ENCODE measurements around the gene LGALS4.
"Not testable (repeated sequence)": the region's sequence is repeated elsewhere in the genome, so short reads cannot be mapped to it uniquely, and the experiment has no call there.

Gene LGALS4

GRCh38 chr19:38784224-38784623, 28.5 kb downstream of the LGALS4 start:
- Histone ChIP-seq H3K9me3 (ENCODE audit: control insufficient read depth, low read length) (no peaks in the 10 kb centered on the region), H3K4me1 (ENCODE audit: control insufficient read depth, insufficient read depth, low read length) (peaks cover 3% of the 10 kb centered on the region), H3K36me3 (ENCODE audit: control insufficient read depth, insufficient read depth, low read length) (no peaks in the 10 kb centered on the region), H3K4me3 (ENCODE audit: low read length) (no peak overlapping the region), H3K27me3 (ENCODE audit: control insufficient read depth, insufficient read depth, low read length) (no peaks in the 10 kb centered on the region), H3K9ac (ENCODE audit: low read length) (no peak overlapping the region)

DNA sequence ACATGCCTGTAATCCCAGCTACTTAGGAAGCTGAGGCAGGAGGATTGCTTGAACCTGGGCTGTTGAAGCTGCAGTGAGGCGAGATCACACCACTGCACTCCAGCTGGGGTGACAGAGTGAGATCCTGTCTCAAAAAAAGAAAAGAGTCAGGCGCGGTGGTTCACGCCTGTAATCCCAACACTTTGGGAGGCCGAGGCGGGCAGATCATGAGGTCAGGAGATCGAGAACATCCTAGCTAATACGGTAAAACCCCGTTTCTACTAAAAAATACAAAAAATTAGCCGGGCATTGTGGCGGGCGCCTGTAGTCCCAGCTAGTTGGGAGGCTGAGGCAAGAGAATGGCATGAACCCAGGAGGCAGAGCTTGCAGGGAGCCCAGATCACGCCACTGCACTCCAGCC, 30.5 kb downstream of the LGALS4 start:
- H3K27me3 ChIP-seq (ENCODE audit: control insufficient read depth, insufficient read depth, low read length); H3K36me3 ChIP-seq (ENCODE audit: control insufficient read depth, insufficient read depth, low read length); H3K4me3 ChIP-seq (ENCODE audit: low read length); H3K9me3 ChIP-seq (ENCODE audit: control insufficient read depth, low read length); H3K4me1 ChIP-seq (ENCODE audit: control insufficient read depth, insufficient read depth, low read length); H3K9ac ChIP-seq (ENCODE audit: low read length): not testable (repeated sequence)

- Histone ChIP-seq H3K9me3 (ENCODE audit: control insufficient read depth, low read length) (no peaks in the 10 kb centered on the region), H3K4me3 (ENCODE audit: low read length) (no peak overlapping the region), H3K4me1 (ENCODE audit: control insufficient read depth, insufficient read depth, low read length) (peaks cover 3% of the 10 kb centered on the region), H3K27me3 (ENCODE audit: control insufficient read depth, insufficient read depth, low read length) (no peaks in the 10 kb centered on the region), H3K36me3 (ENCODE audit: control insufficient read depth, insufficient read depth, low read length) (no peaks in the 10 kb centered on the region), H3K9ac (ENCODE audit: low read length) (no peak overlapping the region)
Observed at GRCh38 chr19:38781058-38781457, 31.7 kb downstream of the LGALS4 start.

GRCh38 chr19:38780443-38780842, 32.3 kb downstream of the LGALS4 start:
- Histone ChIP-seq H3K4me3 (ENCODE audit: low read length) (no peak overlapping the region), H3K27me3 (ENCODE audit: control insufficient read depth, insufficient read depth, low read length) (no peaks in the 10 kb centered on the region), H3K9me3 (ENCODE audit: control insufficient read depth, low read length) (no peaks in the 10 kb centered on the region), H3K4me1 (ENCODE audit: control insufficient read depth, insufficient read depth, low read length) (peaks cover 3% of the 10 kb centered on the region), H3K9ac (ENCODE audit: low read length) (no peak overlapping the region), H3K36me3 (ENCODE audit: control insufficient read depth, insufficient read depth, low read length) (no peaks in the 10 kb centered on the region)

- H3K36me3 ChIP-seq (ENCODE audit: control insufficient read depth, insufficient read depth, low read length) = no peaks in the 10 kb centered on the region
- H3K27me3 ChIP-seq (ENCODE audit: control insufficient read depth, insufficient read depth, low read length) = no peaks in the 10 kb centered on the region
- H3K9me3 ChIP-seq (ENCODE audit: control insufficient read depth, low read length) = no peaks in the 10 kb centered on the region
- no peak overlapping the region for H3K4me3 ChIP-seq (ENCODE audit: low read length)
- no peak overlapping the region for H3K9ac ChIP-seq (ENCODE audit: low read length)
- H3K4me1 ChIP-seq (ENCODE audit: control insufficient read depth, insufficient read depth, low read length) = peaks cover 2% of the 10 kb centered on the region
Observed at GRCh38 chr19:38778733-38779132, 34.0 kb downstream of the LGALS4 start.

DNA sequence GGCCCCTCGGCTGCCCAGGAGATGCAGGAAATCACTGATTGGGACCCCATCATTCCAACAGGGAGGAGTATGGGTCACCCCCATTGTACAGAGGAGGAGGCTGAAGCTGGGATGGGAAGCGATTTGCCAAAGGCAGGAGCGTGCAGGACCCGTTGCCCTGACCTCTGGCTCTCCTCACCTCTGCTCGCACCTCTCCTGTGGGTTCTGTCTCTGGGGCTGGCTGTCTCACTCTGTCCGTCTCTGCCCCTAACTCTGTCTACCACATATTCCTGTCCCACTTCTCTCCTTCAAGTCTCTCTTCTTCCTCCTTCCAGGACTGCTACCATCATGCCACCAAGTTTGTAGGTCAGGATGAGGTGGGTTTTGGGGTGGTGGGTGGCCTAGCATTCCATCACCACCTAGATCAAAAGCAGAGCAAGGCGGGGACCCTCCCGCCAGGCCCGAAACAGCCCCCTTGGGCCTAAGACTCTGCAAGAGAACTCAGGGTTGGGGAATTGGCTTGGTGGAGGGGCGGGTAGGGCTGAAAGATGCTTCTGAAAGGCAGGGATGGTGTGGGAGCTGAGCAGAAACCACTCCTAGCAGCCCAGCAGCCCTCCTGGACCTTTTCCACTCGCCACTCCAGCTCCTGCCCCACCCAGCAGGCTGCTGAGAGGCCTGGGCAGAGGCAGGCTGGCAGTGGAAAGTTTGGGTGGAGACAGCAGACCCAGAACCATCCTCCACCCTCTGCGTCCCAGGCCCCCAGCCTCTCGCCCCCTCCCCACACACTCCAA, 38.4 kb downstream of the LGALS4 start:
- Histone ChIP-seq H3K36me3 (ENCODE audit: control insufficient read depth, insufficient read depth, low read length) (no peaks in the 10 kb centered on the region), H3K9ac (ENCODE audit: low read length) (no peak overlapping the region), H3K4me1 (ENCODE audit: control insufficient read depth, insufficient read depth, low read length) (peaks cover 11% of the 10 kb centered on the region), H3K9me3 (ENCODE audit: control insufficient read depth, low read length) (no peaks in the 10 kb centered on the region), H3K27me3 (ENCODE audit: control insufficient read depth, insufficient read depth, low read length) (no peaks in the 10 kb centered on the region), H3K4me3 (ENCODE audit: low read length) (no peak overlapping the region)

DNA sequence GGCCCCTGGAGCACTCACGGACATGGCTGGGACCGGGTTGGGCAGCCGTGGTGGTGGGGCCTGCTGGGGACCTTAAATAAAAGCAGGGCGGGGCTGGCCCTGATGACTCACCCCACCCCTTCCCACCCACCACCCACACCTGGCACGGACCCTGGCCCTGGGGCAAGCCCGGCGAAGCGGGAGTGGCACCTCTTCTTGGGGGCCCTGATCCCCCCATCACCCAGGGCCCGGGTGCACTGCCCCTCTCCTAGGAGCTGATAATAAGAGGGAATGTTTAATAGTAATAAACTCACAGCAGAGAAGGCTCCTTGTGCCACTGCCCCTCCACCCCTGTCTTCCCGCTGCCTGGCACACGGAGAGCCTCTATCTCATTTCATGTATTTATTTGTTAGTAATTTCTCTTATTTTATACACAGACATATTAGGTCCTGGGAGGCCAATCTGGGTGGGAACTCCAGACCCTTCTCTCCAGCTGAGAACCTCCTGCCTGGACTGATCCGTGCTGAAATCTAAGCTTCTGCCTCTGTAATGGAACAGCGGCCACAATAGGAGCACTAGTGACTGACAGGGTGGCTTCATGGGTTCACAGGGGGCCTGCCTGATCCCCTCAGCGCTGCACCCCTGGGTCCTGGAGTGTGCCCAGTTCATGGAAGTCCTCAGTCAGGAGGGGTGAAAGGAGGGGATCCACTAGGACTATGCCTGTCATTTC, 39.1 kb downstream of the LGALS4 start, which contains the start of gene LGALS7:
TSS of gene LGALS7 (minus strand) at position 49 of the 709 bp plus-strand sequence. CDS start at position 24, 25 bp downstream.
- H3K4me1 ChIP-seq (ENCODE audit: control insufficient read depth, insufficient read depth, low read length) = peaks cover 13% of the 10 kb centered on the region
- H3K27me3 ChIP-seq (ENCODE audit: control insufficient read depth, insufficient read depth, low read length) = no peaks in the 10 kb centered on the region
- H3K9ac ChIP-seq (ENCODE audit: low read length) = no peak within 1 kb of the TSS
- no peaks in the 10 kb centered on the region for H3K9me3 ChIP-seq (ENCODE audit: control insufficient read depth, low read length)
- H3K36me3 ChIP-seq (ENCODE audit: control insufficient read depth, insufficient read depth, low read length) = no peaks in the 10 kb centered on the region
- no peak within 1 kb of the TSS for H3K4me3 ChIP-seq (ENCODE audit: low read length)

DNA sequence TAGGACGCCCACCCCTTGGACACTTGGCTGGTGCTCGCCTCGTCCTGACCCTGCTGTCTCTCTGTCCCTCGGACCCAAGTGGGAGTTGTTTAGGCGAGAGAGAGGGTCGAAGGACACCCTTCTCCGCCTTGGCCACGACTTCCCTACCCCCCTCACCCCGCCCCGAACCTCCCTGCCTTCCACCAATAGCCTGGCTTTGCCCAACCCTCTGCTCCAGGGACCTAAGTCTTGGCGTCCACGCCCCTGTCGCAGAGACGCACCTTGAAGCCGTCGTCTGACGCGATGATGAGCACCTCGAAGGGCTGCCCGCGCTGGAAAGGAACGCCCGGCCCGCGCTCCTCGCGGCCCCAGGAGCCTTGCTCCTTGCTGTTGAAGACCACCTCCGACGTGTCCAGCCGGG, 41.2 kb downstream of the LGALS4 start:
- H3K9ac ChIP-seq (ENCODE audit: low read length); H3K36me3 ChIP-seq (ENCODE audit: control insufficient read depth, insufficient read depth, low read length); H3K4me3 ChIP-seq (ENCODE audit: low read length); H3K9me3 ChIP-seq (ENCODE audit: control insufficient read depth, low read length); H3K27me3 ChIP-seq (ENCODE audit: control insufficient read depth, insufficient read depth, low read length): not testable (repeated sequence)
- peaks cover 13% of the 10 kb centered on the region for H3K4me1 ChIP-seq (ENCODE audit: control insufficient read depth, insufficient read depth, low read length)

GRCh38 chr19:38770949-38771275, 41.8 kb downstream of the LGALS4 start:
- not testable (repeated sequence) for H3K9me3 ChIP-seq (ENCODE audit: control insufficient read depth, low read length); H3K9ac ChIP-seq (ENCODE audit: low read length); H3K4me3 ChIP-seq (ENCODE audit: low read length)

GRCh38 chr19:38770228-38770948, 42.4 kb downstream of the LGALS4 start:
- H3K9ac ChIP-seq (ENCODE audit: low read length); H3K36me3 ChIP-seq (ENCODE audit: control insufficient read depth, insufficient read depth, low read length); H3K4me3 ChIP-seq (ENCODE audit: low read length): not testable (repeated sequence)

More at GRCh38 chr19:38770949-38771275, 41.8 kb downstream of the LGALS4 start:
- not testable (repeated sequence) for H3K27me3 ChIP-seq (ENCODE audit: control insufficient read depth, insufficient read depth, low read length); H3K36me3 ChIP-seq (ENCODE audit: control insufficient read depth, insufficient read depth, low read length)
- H3K4me1 ChIP-seq (ENCODE audit: control insufficient read depth, insufficient read depth, low read length) = peaks cover 13% of the 10 kb centered on the region

DNA sequence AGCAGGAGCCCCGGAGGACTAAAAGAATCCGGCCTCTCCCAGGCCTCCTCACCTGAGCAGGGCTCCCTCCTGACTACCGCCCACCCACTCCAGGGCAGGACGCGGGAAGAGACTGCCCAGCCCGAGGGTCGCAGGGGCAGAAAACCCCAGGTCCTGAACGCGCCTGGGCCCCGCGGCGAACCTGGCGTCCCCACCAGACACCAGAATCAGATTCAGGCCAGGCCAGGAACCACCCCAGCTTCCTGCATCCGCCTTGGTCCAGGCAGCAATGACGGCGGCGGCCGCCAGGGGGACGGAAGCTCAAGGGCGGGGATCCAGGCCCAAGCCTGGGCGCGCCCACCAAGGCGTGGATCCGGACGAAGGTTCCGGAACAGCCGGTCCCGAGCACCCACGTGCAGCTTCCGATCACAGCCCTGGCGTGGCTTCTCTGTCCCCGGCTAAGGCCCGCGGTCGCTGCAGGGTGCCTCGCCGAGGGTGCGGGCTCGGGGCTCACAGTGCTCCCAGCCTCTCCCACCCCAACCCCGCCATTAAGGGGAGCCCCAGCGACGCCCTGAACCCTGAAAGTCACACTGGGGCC, 43.0 kb downstream of the LGALS4 start:
- H3K4me1 ChIP-seq (ENCODE audit: control insufficient read depth, insufficient read depth, low read length) = peaks cover 13% of the 10 kb centered on the region
- H3K27me3 ChIP-seq (ENCODE audit: control insufficient read depth, insufficient read depth, low read length) = no peaks in the 10 kb centered on the region
- no peak overlapping the region for H3K4me3 ChIP-seq (ENCODE audit: low read length)
- peak overlapping the region; percentile 53 for H3K9ac ChIP-seq (ENCODE audit: low read length)
- no peaks in the 10 kb centered on the region for H3K36me3 ChIP-seq (ENCODE audit: control insufficient read depth, insufficient read depth, low read length)
- no peaks in the 10 kb centered on the region for H3K9me3 ChIP-seq (ENCODE audit: control insufficient read depth, low read length)

More at GRCh38 chr19:38770228-38770948, 42.4 kb downstream of the LGALS4 start:
- H3K9me3 ChIP-seq (ENCODE audit: control insufficient read depth, low read length); H3K27me3 ChIP-seq (ENCODE audit: control insufficient read depth, insufficient read depth, low read length): not testable (repeated sequence)
- H3K4me1 ChIP-seq (ENCODE audit: control insufficient read depth, insufficient read depth, low read length) = peaks cover 13% of the 10 kb centered on the region
